Measurements from ENCODE around the gene CD19. TPM values are rescaled to one million over a fixed set of nuclear protein-coding genes. Genes with fewer than 3 reads are reported as not detected.
A peak's percentile ranks its signal among the peaks of the same experiment; 100 is the strongest.
"Not testable (repeated sequence)": the region's sequence is repeated elsewhere in the genome, so short reads cannot be mapped to it uniquely, and the experiment has no call there.

CD19 gene
- total RNA-seq, 2 experiments from 2014 or later = 0.29 TPM; not detected in 1

- POLR2A ChIA-PET = interaction anchor here (0.6 to 0.7 kb wide), 2 partner anchors 11 to 28 kb away, joined by 3 read pairs; partner anchors contain the start of gene RABEP2
- intact Hi-C loops (cut with micrococcal nuclease) = no loop called here
- Mint-ChIP-seq H3K4me1 (ENCODE audit: low read depth) (no peaks in the 10 kb centered on the region), H3K9me3 (no peaks in the 10 kb centered on the region), H3K4me3 (no peak overlapping the region), H3K27ac (no peak overlapping the region), H3K36me3 (peaks cover 17% of the 10 kb centered on the region), H3K27me3 (no peaks in the 10 kb centered on the region)
- CTCF ChIA-PET = interaction anchor here (1.0 to 1.3 kb wide), 2 partner anchors 31 to 52 kb away, joined by 3 read pairs; no protein-coding TSS in a partner anchor
- DNase-seq = no peak
These were observed 17.6 kb upstream of the CD19 start for GRCh38 chr16:28913946-28914724.

- H3K27me3 Mint-ChIP-seq = no peaks in the 10 kb centered on the region
- no peak for DNase-seq
- H3K27ac Mint-ChIP-seq = no peak overlapping the region
- no peaks in the 10 kb centered on the region for H3K4me1 Mint-ChIP-seq (ENCODE audit: low read depth)
- H3K36me3 Mint-ChIP-seq = peaks cover 22% of the 10 kb centered on the region
- CTCF ChIA-PET = interaction anchor here (1.3 kb wide), 1 partner anchor 30 kb away, joined by 3 read pairs; no protein-coding TSS in a partner anchor
- H3K4me3 Mint-ChIP-seq = no peak overlapping the region
- no peaks in the 10 kb centered on the region for H3K9me3 Mint-ChIP-seq
- POLR2A ChIA-PET = no interaction called here
- intact Hi-C loops (cut with micrococcal nuclease) = no loop called here
These were observed 16.6 kb upstream of the CD19 start for GRCh38 chr16:28915181-28915580.

DNA sequence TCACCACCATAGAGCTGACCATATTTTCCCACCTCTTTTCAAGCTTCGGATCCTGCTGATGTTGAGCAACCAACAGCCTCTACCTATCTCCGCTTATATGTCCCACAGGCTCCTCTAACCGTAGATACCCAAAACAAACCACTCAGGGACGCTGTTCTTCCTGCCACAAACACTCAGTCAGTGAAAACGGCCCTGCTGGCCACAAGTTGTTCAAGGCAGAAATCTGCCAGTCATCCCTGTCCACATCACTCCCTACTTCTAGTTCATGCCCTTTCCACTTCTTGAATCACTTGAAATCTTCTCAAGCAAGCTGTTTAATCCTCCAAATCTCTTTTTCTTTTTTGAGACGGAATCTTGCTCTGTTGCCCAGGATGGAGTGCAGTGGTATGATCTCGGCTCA is 14.7 kb upstream of the CD19 start:
- ChIA-PET CTCF (interaction anchor here (1.1 to 1.4 kb wide), 2 partner anchors 16 to 28 kb away, joined by 3 read pairs; no protein-coding TSS in a partner anchor), POLR2A (interaction anchor here (0.5 kb wide), 1 partner anchor 57 kb away, joined by 3 read pairs; no protein-coding TSS in a partner anchor)
- Mint-ChIP-seq H3K27ac (no peak overlapping the region), H3K4me1 (ENCODE audit: low read depth) (no peaks in the 10 kb centered on the region), H3K4me3 (no peak overlapping the region), H3K9me3 (no peaks in the 10 kb centered on the region), H3K27me3 (no peaks in the 10 kb centered on the region), H3K36me3 (peaks cover 26% of the 10 kb centered on the region)
- no peak for DNase-seq
- intact Hi-C loops (cut with micrococcal nuclease) = no loop called here

- Mint-ChIP-seq H3K4me1 (ENCODE audit: low read depth) (no peaks in the 10 kb centered on the region), H3K4me3 (no peak overlapping the region), H3K9me3 (no peaks in the 10 kb centered on the region), H3K27me3 (no peaks in the 10 kb centered on the region), H3K36me3 (peaks cover 20% of the 10 kb centered on the region), H3K27ac (no peak overlapping the region)
- ChIA-PET POLR2A (no interaction called here), CTCF (interaction anchor here (0.5 to 1.5 kb wide), 4 partner anchors 18 to 73 kb away, joined by 3 to 6 read pairs (median 3); partner anchors contain the start of gene TUFM)
- intact Hi-C loops (cut with micrococcal nuclease) = no loop called here
- DNase-seq = no peak
These were observed 13.1 kb upstream of the CD19 start for GRCh38 chr16:28918698-28919097.

DNA sequence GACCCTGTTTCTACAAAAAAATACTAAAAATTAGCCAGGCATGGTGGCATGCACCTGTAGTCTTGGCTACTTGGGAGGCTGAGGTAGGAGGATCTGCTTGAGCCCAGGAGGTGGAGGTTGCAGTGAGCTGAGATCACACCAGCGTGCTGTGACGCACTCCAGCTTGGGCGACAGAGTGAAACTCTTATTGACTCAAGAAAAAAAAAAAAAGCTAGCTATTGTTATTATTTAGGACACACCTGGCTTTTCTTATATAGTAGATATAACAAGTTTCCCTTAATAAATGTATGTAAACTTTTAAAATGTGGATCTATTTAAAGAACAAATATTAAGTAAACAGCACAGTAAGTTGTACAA is 8.6 kb upstream of the CD19 start:
- Mint-ChIP-seq H3K36me3 (peaks cover 9% of the 10 kb centered on the region), H3K27me3 (no peaks in the 10 kb centered on the region), H3K27ac (no peak overlapping the region), H3K4me3 (no peak overlapping the region), H3K9me3 (no peaks in the 10 kb centered on the region), H3K4me1 (ENCODE audit: low read depth) (peaks cover 9% of the 10 kb centered on the region)
- CTCF ChIA-PET = interaction anchor here (0.9 to 1.2 kb wide), 2 partner anchors 10 to 22 kb away, joined by 3 to 11 read pairs; no protein-coding TSS in a partner anchor
- POLR2A ChIA-PET = interaction anchor here (0.7 to 1.2 kb wide), 2 partner anchors 43 to 107 kb away, joined by 3 to 4 read pairs; no protein-coding TSS in a partner anchor
- no peak for DNase-seq
- intact Hi-C loops (cut with micrococcal nuclease) = no loop called here

DNA sequence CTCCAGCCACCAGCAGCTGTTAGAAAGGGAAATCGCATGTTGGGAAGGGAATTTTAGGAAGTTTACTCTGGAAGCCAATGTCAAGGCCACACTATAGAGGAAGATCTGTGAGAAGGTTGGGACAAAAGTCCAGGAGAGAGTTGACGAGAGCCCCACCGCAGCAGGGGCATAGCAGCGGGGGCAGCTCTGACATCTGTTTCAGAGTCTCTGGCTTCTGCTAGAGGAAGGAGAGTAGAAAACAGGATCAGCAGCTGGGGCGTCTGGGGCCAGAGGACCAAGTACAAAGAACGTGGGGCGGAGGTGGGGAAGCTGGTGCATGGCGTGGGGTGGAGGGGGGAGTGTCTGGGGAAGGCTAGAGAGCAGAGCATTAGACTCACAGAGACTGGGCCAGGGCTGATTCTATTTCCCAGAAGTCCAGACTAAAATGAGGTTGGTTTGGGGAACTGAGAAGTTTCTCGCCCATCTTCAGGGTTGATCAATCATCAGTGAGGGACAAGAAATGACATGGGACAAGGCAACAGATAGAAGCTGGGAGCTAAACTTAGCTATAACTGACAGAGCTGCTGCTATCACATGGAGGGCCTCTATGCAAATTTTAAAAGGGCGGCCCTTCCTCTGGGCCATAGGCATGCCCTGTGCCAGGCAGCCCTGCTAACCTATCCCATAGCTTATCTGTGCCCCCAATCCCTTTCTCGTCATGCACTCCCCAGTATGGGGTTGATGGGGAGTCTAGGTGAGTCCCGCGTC is 7.9 kb upstream of the CD19 start:
- Mint-ChIP-seq H3K36me3 (peaks cover 9% of the 10 kb centered on the region), H3K4me1 (ENCODE audit: low read depth) (peaks cover 9% of the 10 kb centered on the region), H3K4me3 (peak overlapping the region; percentile 20), H3K27ac (no peak overlapping the region), H3K9me3 (no peaks in the 10 kb centered on the region), H3K27me3 (no peaks in the 10 kb centered on the region)
- CTCF ChIA-PET = interaction anchor here (0.9 to 4.7 kb wide), 3 partner anchors 11 to 21 kb away, joined by 3 to 31 read pairs (median 11); no protein-coding TSS in a partner anchor
- POLR2A ChIA-PET = interaction anchor here (1.0 to 1.5 kb wide), 2 partner anchors 77 to 101 kb away, joined by 3 to 5 read pairs; partner anchors contain the start of genes ATXN2L and TUFM
- no peak for DNase-seq
- intact Hi-C loops (cut with micrococcal nuclease) = no loop called here

DNA sequence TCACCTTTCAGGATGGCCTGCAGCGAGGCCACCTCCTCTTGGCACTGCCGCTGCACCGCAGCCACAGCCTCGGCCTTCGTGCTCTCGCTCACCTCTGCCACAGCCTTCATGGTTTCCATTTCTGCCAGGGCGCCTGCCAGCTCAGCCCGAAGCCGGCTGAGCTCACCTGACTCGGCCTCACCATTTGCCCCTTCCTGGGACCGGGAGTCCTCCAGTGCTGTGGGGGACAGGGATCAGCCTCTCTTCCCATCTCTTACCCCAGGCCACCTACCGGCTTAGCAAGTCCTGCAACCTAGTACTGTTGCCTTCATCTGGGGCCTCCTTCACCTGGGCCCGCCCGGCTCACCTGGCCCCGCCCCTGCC is 7.4 kb upstream of the CD19 start:
- POLR2A ChIA-PET = interaction anchor here (1.0 to 1.5 kb wide), 2 partner anchors 78 to 102 kb away, joined by 3 to 5 read pairs; partner anchors contain the start of genes ATXN2L and TUFM
- Mint-ChIP-seq H3K36me3 (peaks cover 9% of the 10 kb centered on the region), H3K9me3 (no peaks in the 10 kb centered on the region), H3K27ac (no peak overlapping the region), H3K27me3 (no peaks in the 10 kb centered on the region), H3K4me1 (ENCODE audit: low read depth) (peaks cover 9% of the 10 kb centered on the region), H3K4me3 (peak overlapping the region; percentile 94)
- DNase-seq = no peak
- intact Hi-C loops (cut with micrococcal nuclease) = no loop called here
- CTCF ChIA-PET = interaction anchor here (4.7 kb wide), 1 partner anchor 20 kb away, joined by 31 read pairs; no protein-coding TSS in a partner anchor

- H3K27ac Mint-ChIP-seq = peak within 1 kb of the TSS; percentile 98
- peak; percentile 97 for DNase-seq
- H3K27me3 Mint-ChIP-seq = no peaks in the 10 kb centered on the region
- peak within 1 kb of the TSS; percentile 94 for H3K4me3 Mint-ChIP-seq
- peaks cover 4% of the 10 kb centered on the region for H3K36me3 Mint-ChIP-seq
- peaks cover 9% of the 10 kb centered on the region for H3K4me1 Mint-ChIP-seq (ENCODE audit: low read depth)
- POLR2A ChIA-PET = interaction anchor here (0.6 to 2.4 kb wide), 4 partner anchors 11 to 102 kb away, joined by 3 to 9 read pairs (median 3); partner anchors contain the start of genes ATXN2L, SH2B1 and TUFM
- intact Hi-C loops (cut with micrococcal nuclease) = loop anchor here (1.0 to 5.0 kb wide), 5 partner anchors 11 to 63 kb away; partner anchors contain the start of genes NFATC2IP, SH2B1 and SPNS1
- no peaks in the 10 kb centered on the region for H3K9me3 Mint-ChIP-seq
- CTCF ChIA-PET = interaction anchor here (1.8 to 4.7 kb wide), 2 partner anchors 11 to 20 kb away, joined by 4 to 31 read pairs; no protein-coding TSS in a partner anchor
These were observed 6.9 kb upstream of the CD19 start, which contains the start of gene RABEP2 for GRCh38 chr16:28924762-28925385. RABEP2 (minus strand) TSS chr16:28925238; CDS start chr16:28925163, 75 bp downstream.

DNA sequence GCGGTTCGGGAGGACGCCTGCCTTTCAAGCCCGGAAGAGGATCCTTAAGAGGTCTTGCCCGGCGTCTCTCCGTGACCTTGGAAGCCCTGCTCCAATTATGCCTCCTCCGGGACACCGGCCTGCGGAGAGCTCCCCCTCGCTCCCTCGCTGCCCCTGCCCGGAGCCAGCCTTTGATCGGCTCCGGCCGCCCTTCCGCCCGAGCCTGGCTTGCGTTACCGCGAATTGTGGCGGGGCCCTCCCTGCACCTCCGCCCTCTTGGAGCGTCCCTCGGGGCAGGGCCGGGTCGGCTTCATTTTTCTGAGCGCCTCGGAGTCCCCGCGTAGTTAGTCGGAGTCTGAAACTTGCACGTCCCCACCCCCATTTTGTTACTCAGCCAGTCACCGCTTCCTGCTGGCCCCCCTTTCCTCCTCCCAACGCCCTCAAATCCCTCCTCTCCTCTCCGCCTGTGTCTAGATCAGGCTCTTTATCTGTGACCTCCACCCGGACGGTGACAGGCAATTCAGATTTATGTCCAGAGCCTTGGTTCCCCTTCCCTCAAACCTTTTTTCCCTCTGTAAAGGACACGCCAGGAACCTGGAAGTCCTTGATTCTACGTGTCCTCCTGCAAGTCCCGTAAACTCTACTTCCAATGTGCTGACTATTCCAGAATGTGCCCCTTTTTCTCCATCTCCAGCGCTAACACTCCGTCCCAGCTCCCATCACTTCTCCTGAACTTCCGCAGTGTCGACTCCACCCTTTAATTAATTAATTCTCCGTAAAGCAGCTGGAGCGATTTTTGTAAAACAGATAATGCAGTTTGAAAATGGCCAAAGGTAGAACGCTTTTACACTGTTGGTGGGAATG is 6.2 kb upstream of the CD19 start:
- POLR2A ChIA-PET = interaction anchor here (0.6 to 2.4 kb wide), 5 partner anchors 12 to 103 kb away, joined by 3 to 9 read pairs (median 3); partner anchors contain the start of genes ATXN2L, SH2B1 and TUFM
- Mint-ChIP-seq H3K4me1 (ENCODE audit: low read depth) (peaks cover 12% of the 10 kb centered on the region), H3K27ac (peak overlapping the region; percentile 98), H3K4me3 (peak overlapping the region; percentile 94), H3K9me3 (no peaks in the 10 kb centered on the region), H3K36me3 (peaks cover 4% of the 10 kb centered on the region), H3K27me3 (no peaks in the 10 kb centered on the region)
- CTCF ChIA-PET = interaction anchor here (1.8 to 4.7 kb wide), 2 partner anchors 10 to 19 kb away, joined by 4 to 31 read pairs; no protein-coding TSS in a partner anchor
- peak; percentile 90 for DNase-seq
- intact Hi-C loops (cut with micrococcal nuclease) = loop anchor here (1.0 to 5.0 kb wide), 5 partner anchors 11 to 63 kb away; partner anchors contain the start of genes NFATC2IP, SH2B1 and SPNS1

- H3K9me3 Mint-ChIP-seq, DNase-seq, H3K36me3 Mint-ChIP-seq, H3K27me3 Mint-ChIP-seq: not testable (repeated sequence)
- Mint-ChIP-seq H3K27ac (peak overlapping the region; percentile 98), H3K4me1 (ENCODE audit: low read depth) (peaks cover 17% of the 10 kb centered on the region), H3K4me3 (peak overlapping the region; percentile 94)
- CTCF ChIA-PET = interaction anchor here (1.8 to 4.7 kb wide), 2 partner anchors 10 to 18 kb away, joined by 4 to 31 read pairs; no protein-coding TSS in a partner anchor
- intact Hi-C loops (cut with micrococcal nuclease) = loop anchor here (5.0 kb wide), 2 partner anchors 44 to 64 kb away; partner anchors contain the start of gene SH2B1
- POLR2A ChIA-PET = interaction anchor here (0.6 to 2.4 kb wide), 3 partner anchors 18 to 62 kb away, joined by 3 to 9 read pairs (median 3); partner anchors contain the start of gene SH2B1
These were observed 5.5 kb upstream of the CD19 start for GRCh38 chr16:28926284-28926683.
